SK-N-MC (cell line): Measurements from ENCODE around the gene OR7A10.

Source experiments
- EZH2 ChIP-seq: fragments of 200-600 bp; sonication (generic); IDR thresholded peaks from one replicate; pipeline ENCODE4 v1.6.1; 2017; ENCODE audit warnings: antibody characterized with exemption
- POLR2AphosphoS5 ChIP-seq: IDR thresholded peaks from 2 replicates; pipeline ENCODE4 v1.6.1; 2012; ENCODE audit warnings: mild to moderate bottlenecking, low read depth, low read length, borderline replicate concordance

- no peak for TF ChIP-seq POLR2AphosphoS5
- no peak for TF ChIP-seq EZH2
These were observed 23.0 kb upstream of the OR7A10 start for GRCh38 chr19:14871619-14872230.
